Osteocyte (in vitro differentiated cells): ENCODE measurements around the gene SIGLECL1. TPM values are rescaled to one million over a fixed set of nuclear protein-coding genes. Genes with fewer than 3 reads are reported as not detected.

Source experiments
- DNase-seq: peaks from one replicate; pipeline ENCODE4 v3.0.0; 2021; ENCODE audit warnings: mixed read lengths; ENCODE audit not compliant: unreplicated experiment; ENCODE audit errors: extremely low spot score
- H3K27ac Mint-ChIP-seq: one replicate; pipeline ENCODE4 v1.8.0; 2021; ENCODE audit warnings: mild to moderate bottlenecking, mixed read lengths; ENCODE audit not compliant: unreplicated experiment
- H3K27me3 Mint-ChIP-seq: one replicate; pipeline ENCODE4 v1.8.0; 2021; ENCODE audit warnings: mixed read lengths; ENCODE audit not compliant: unreplicated experiment
- H3K36me3 Mint-ChIP-seq: one replicate; pipeline ENCODE4 v1.8.0; 2021; ENCODE audit warnings: mixed read lengths; ENCODE audit not compliant: unreplicated experiment
- H3K4me1 Mint-ChIP-seq: one replicate; pipeline ENCODE4 v1.8.0; 2021; ENCODE audit warnings: mixed read lengths; ENCODE audit not compliant: unreplicated experiment
- H3K4me3 Mint-ChIP-seq: one replicate; pipeline ENCODE4 v1.8.0; 2021; ENCODE audit warnings: mild to moderate bottlenecking, moderate library complexity, mixed read lengths; ENCODE audit not compliant: unreplicated experiment
- H3K9me3 Mint-ChIP-seq: one replicate; pipeline ENCODE4 v1.8.0; 2021; ENCODE audit warnings: mixed read lengths; ENCODE audit not compliant: unreplicated experiment
- CTCF ChIP-seq: fragments of 200-600 bp; sonication (generic); IDR thresholded peaks from 2 replicates; pipeline ENCODE4 v1.5.0; 2021; ENCODE audit warnings: antibody characterized with exemption, mild to moderate bottlenecking, moderate library complexity
- total RNA-seq: library from RNA; stranded (reverse); gene quantifications from 2 replicates; pipeline ENCODE4 v1.2.1, GENCODE V29; 2021

SIGLECL1 gene
- total RNA-seq, 1 donor from 2014 or later, result not detected

- no peaks in the 10 kb centered on the region for H3K4me1 Mint-ChIP-seq
- H3K27me3 Mint-ChIP-seq, result no peaks in the 10 kb centered on the region
- H3K9me3 Mint-ChIP-seq, result no peaks in the 10 kb centered on the region
- no peak for TF ChIP-seq CTCF
- no peak overlapping the region for H3K27ac Mint-ChIP-seq
- H3K36me3 Mint-ChIP-seq, result no peaks in the 10 kb centered on the region
- no peak overlapping the region for H3K4me3 Mint-ChIP-seq
- no peak for DNase-seq
Observed at GRCh38 chr19:51295382-51296126, 44.7 kb downstream of the SIGLECL1 start.

GRCh38 chr19:51296336-51297093 is 45.6 kb downstream of the SIGLECL1 start:
- Mint-ChIP-seq H3K4me1 (no peaks in the 10 kb centered on the region), H3K27me3 (no peaks in the 10 kb centered on the region), H3K9me3 (no peaks in the 10 kb centered on the region), H3K4me3 (no peak overlapping the region), H3K36me3 (no peaks in the 10 kb centered on the region), H3K27ac (no peak overlapping the region)
- TF ChIP-seq CTCF, result no peak
- DNase-seq, result no peak

GRCh38 chr19:51297406-51297805 is 46.5 kb downstream of the SIGLECL1 start:
- H3K36me3 Mint-ChIP-seq, result no peaks in the 10 kb centered on the region
- no peaks in the 10 kb centered on the region for H3K9me3 Mint-ChIP-seq
- no peak overlapping the region for H3K27ac Mint-ChIP-seq
- no peak overlapping the region for H3K4me3 Mint-ChIP-seq
- no peak for DNase-seq
- no peaks in the 10 kb centered on the region for H3K27me3 Mint-ChIP-seq
- TF ChIP-seq CTCF, result no peak
- no peaks in the 10 kb centered on the region for H3K4me1 Mint-ChIP-seq

GRCh38 chr19:51301266-51301665 is 50.4 kb downstream of the SIGLECL1 start:
- Mint-ChIP-seq H3K27ac (no peak overlapping the region), H3K27me3 (no peaks in the 10 kb centered on the region), H3K9me3 (peaks cover 19% of the 10 kb centered on the region), H3K4me3 (no peak overlapping the region), H3K36me3 (no peaks in the 10 kb centered on the region), H3K4me1 (no peaks in the 10 kb centered on the region)
- DNase-seq, result no peak
- no peak for TF ChIP-seq CTCF

- H3K4me1 Mint-ChIP-seq, result no peaks in the 10 kb centered on the region
- no peak for TF ChIP-seq CTCF
- no peak for DNase-seq
- H3K27ac Mint-ChIP-seq, result no peak overlapping the region
- no peaks in the 10 kb centered on the region for H3K27me3 Mint-ChIP-seq
- H3K9me3 Mint-ChIP-seq, result peaks cover 32% of the 10 kb centered on the region
- H3K4me3 Mint-ChIP-seq, result no peak overlapping the region
- no peaks in the 10 kb centered on the region for H3K36me3 Mint-ChIP-seq
Observed at GRCh38 chr19:51305479-51305878, 54.6 kb downstream of the SIGLECL1 start.
